Non-pigmented ciliary epithelial cell (primary cell): ENCODE measurements around the gene GLUD2.
"Not testable (repeated sequence)": the region's sequence is repeated elsewhere in the genome, so short reads cannot be mapped to it uniquely, and the experiment has no call there.

Experiments used
- DNase-seq: peaks from one replicate; pipeline ENCODE4 v3.0.0-alpha.2; 2010; ENCODE audit warnings: low read depth

GLUD2 gene

DNA sequence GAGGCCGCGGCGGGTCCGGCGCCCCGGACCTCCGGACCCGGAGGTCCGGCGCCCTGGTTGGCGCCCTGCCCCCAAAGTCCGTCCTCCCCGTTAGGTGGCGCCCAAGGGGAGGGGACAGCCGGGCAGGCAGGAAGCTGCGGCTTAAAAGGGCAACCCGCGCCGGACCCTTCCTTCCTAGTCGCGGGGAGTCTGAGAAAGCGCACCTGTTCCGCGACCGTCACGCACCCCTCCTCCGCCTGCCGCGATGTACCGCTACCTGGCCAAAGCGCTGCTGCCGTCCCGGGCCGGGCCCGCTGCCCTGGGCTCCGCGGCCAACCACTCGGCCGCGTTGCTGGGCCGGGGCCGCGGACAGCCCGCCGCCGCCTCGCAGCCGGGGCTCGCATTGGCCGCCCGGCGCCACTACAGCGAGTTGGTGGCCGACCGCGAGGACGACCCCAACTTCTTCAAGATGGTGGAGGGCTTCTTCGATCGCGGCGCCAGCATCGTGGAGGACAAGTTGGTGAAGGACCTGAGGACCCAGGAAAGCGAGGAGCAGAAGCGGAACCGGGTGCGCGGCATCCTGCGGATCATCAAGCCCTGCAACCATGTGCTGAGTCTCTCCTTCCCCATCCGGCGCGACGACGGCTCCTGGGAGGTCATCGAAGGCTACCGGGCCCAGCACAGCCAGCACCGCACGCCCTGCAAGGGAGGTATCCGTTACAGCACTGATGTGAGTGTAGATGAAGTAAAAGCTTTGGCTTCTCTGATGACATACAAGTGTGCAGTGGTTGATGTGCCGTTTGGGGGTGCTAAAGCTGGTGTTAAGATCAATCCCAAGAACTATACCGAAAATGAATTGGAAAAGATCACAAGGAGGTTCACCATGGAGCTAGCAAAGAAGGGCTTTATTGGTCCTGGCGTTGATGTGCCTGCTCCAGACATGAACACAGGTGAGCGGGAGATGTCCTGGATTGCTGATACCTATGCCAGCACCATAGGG is at the start of gene GLUD2:
Gene GLUD2 (plus strand): TSS at position 170 of the 979 bp plus-strand sequence. CDS start 75 bp downstream, at position 245.
- not testable (repeated sequence) for DNase-seq

DNA sequence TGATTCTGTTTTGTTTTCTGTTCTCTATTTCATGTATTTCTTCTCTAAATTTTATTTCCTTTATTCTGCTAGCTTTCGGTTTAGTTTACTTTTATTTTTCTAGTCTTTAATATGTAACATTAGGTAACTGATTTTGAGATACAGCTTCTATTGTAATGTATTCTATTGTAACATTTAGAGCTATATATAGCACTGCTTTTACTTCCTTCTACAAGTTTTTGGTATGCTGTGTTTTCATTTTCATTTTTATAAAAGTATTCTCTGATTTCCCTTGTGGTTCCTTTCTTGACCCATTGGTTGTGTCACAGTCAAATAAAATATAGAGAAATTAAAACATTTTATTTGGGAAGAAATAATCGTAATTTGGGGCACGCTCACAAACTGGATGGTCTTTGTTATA is 48.0 kb upstream of the GLUD2 start:
- DNase-seq: no peak

DNA sequence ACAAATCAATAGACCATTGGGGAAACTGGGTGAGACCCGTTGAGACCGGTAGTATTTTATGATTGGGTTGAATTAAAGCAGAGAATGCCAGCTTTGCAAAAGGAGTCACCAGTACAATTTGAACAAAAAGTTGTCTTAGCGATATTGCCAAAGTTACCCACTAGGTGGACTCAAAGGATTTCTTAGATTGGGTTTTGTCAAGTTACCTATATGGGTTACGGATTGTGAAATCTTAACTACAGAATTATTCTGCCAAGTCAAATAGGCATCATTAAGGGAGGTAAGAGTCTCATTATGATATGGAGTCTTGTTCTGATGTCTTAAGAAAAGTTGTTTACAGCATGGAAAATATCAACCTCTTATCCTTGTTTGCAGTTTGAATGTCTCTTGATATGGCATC is 46.8 kb upstream of the GLUD2 start:
- no peak for DNase-seq

DNA sequence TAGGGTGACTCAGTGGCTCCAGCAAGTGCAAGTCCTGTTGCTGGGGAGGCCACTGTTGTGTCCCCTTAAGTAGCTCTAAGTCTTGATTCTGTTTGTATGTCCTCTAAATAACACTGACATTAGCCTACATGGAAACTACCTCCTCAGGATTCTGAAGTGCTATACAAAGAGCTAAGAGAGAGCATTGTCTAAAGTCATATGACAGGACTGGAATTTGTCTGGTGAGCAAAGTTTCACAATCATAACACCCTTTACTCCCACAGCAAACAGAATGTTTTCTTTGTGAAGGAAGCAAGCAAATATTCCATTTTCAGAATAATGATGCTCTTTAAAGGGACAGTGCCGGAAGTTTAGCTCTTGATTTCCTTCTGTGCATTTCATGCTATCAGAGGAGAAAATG is 38.5 kb upstream of the GLUD2 start:
- DNase-seq: no peak

DNA sequence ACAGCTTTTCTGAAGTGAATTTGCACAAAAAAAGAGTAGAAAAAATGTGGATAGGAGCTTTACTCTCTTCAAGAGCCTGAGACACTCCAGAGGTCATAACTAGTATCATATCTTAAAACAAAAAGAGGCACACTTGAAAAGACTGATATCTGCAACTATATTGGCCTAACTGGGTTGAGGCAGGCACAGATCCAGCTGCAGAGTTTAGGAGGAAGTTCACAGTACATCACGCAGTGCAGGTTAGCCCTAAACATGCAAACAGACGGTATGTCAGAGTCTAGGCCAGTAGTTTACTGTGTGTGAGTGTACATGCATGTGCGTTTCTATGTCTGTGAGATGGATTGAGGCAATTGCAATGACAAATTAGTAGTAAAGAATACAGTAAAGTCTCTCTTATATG is 37.6 kb upstream of the GLUD2 start:
- DNase-seq: no peak

DNA sequence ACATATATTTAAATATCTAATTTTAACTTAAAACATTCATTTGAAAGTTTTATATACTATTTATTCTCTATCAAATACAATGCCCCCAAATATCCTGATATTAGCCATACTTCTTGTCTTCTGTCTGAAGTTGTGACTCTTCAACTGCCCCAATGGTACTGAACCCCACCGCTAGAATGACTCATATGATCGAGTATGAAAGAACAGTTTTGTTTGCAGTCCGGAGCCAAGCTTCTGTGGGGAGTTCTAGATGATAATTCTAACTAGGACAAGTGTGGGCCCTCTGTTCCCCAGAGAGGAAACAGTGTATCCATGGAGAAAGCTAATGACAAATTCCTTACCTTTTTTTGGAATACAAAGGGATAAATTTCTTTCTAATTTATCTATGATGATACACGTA is 37.2 kb upstream of the GLUD2 start:
- no peak for DNase-seq

DNA sequence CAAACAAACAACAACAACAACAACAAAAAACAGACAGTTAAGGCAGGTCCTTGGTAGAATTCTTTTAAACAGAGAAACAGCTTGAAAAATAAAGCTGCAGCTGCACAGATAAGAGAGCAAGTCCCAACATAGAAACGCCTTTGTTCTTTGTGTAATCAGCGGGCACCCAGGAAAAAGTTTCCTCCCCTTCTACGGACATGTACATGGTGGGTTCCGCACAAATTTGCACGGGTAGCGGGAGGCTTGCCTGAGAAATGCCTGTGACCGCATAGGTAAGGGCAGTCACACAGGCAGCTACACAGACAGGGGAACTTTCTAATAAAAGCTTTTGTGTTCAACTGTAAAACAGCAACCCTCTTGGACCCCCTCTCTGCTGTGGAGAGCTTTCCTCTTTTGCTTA is 36.2 kb upstream of the GLUD2 start:
- no peak for DNase-seq

DNA sequence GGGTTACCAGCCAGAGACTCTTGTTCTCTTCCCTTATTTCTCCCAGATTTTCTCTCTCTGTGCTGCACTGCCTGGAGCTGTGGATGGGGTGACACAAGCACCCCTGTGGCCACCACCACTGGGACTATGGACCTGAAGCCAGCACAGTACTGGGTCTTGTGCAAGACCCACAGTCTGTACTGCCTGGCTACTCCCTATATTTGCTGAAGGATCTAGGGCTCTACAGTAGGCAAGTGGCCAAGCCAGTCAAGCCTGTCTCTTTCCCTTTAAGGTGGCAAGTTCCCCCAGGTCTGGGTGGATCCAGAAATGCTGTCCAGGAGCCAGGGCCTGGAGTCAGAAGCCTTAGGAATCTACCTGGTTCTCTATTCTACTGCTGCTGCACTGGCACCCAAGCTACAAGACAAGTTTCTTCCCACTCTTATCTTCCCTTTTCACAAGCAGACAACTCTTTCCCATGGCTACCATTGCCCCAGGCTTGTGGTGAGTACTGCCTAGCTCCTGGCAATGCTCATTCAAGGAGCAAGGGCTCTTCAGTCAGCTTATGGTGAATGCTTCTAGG is 33.4 kb upstream of the GLUD2 start:
- DNase-seq: no peak

DNA sequence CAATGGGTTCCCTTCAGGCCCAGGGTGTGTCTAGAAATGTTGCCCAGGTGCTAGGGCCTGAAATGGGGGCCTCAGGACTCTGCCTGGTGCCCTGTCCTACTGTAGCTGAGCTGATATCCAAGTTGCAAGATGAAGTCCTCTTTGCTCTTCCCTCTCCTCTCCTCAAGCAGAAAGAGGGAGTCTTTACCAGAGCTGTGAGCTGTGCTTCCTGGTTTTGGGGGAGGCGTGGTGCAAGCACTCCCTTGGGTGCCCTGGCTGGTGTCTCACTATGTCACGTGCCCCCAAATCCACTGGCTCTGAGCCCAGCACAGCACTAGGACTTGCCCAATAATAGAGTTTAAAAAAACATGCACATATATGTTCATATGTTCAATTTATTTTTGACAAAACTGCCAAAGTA is 32.6 kb upstream of the GLUD2 start:
- DNase-seq: no peak

DNA sequence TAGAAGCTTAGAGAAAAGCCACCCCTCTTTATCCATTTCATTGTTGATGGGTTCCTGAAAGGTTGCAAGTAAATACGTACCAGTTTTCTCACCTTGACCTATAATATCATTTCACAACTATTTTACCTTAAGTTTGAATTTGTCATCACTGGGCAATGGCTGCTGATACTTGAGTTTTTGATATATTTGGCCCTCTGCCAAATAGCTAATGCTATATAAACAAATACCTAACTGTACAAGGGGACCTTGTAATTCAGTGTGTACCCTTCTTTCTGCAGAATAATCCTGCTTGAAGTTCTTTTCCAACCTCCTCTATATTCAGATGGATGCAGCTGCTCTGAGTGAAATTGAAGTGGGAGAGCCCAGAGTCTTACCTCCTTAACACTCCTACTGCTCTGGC is 19.0 kb upstream of the GLUD2 start:
- DNase-seq: no peak

DNA sequence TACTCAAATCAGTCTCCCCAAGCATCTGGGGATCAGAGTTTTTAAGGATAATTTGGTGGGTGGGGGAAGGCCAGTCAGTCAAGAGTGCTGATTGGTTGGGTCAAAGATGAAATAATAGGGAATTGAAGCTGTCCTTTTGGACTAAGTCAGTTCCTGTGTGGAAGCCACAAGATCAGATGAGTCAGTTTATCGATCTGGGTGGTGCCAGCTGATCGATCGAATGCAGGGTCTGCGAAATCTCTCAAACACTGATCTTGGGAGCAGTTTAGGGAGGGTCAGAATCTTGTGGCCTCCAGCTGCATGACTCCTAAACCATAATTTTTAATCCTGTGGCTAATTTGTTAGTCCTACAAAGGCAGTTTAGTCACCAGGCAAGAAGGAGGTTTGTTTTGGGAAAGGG is 17.3 kb upstream of the GLUD2 start:
- DNase-seq: no peak

DNA sequence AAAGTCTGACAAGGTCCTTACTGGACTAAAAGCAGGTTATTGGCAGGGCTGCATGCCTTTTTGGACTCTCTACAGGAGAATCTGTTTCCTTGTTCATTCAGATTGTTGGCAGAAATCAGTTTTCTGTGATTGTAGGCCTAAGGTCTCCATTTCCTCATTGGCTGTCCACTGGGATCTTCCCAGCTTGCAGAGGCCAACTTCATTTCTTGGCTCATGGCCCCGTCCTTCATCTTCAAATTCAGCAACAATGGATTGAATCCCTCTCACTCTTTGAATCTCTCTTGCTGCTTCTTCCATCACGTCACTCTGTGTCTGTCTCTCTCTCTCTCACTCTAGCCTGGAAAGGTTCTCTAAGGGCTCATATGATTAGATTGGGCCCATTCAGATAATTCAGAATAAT is 14.9 kb upstream of the GLUD2 start:
- DNase-seq: no peak

DNA sequence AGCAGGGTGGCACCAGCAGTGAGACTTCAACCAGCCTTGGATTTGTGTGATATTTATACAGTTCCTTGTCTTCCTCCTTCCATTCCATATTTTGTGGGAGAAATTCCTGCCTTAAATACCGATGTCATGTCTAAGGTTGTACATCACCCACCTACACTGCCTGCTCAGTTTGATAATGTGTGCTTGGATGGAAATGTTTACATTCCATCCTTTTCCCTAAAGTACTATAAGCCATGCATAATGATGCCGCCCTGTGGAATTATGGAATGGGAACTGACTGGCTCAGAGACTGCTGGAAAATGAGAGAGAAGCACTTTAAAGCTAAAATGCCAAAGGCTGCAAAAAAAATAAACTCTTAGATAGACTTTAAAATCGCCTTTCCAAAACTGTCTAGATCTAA is 11.3 kb upstream of the GLUD2 start:
- no peak for DNase-seq

DNA sequence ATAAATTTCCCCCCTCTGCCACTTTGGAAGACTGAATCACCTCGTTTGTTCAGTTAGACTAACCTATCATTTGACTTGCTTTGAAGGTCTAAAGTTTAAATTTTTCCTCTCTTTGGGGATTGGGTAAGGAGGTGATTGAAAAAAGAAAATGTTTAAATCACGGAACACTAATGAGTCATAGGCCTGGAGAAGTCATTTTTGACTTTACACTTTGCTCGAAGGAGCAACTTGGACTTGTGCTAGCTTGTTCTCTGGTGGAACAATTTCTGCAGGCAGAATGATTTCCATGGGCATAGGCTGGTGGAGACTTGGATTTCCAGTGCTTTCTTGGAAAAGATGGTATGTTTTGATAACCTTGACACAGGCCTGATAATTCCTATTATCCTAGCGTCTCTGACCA is 10.5 kb upstream of the GLUD2 start:
- no peak for DNase-seq

DNA sequence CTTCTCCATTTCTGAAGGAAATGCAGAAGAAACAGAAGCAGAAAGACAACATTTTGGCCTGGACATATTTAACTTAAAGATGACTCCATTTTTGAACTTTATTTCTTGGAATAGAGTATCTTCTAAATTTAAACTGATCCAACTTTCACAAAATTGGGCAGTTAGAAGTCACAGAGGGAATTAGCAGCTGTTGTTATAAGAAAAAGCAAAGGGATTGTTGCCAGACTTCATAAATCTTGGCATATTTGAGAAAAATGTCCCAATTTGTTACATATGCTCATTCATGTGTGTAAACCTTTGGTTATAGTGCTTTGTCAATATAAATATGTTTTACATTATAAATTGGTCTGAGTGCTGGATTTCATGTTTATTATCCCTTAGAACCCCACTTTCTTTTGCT is 3.4 kb downstream of the GLUD2 start:
- DNase-seq: no peak

DNA sequence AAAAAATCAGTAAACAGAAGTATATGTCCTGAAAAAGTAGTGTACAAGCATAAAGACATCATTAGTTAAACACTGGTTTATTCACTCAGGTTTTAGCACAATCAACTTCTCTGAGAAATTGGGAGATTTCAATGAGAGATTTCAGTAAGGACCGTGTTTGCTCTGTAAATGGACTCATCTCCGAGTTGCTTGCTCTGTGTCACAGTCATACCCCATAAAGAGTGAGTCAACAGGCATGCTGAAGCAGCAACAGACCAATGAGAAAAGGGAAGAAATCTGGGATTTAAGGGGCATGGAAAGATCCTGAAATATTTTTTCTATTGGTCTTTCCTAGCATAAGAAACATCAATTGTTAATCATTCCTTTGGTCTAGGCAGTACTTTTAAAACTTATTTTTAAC is 4.7 kb downstream of the GLUD2 start:
- DNase-seq: no peak

DNA sequence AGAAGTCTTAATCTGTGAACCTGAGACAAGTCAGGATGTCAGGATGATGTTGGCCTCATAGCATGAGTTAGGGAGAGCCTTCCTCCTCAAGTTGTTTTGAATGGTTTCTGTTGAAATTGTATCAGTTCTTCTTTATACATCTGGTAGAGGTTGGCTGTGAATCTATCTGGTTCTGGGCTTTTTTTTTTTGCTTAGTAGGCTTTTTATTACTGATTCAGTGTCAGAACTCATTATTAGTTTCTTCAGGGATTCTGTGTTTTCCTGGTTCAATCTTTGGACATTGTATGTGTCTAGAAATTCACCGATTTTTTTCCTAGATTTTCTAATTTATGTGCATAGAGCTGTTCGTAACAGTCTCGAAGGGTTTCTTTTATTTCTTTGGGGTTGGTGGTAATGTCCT is 14.9 kb downstream of the GLUD2 start:
- no peak for DNase-seq

DNA sequence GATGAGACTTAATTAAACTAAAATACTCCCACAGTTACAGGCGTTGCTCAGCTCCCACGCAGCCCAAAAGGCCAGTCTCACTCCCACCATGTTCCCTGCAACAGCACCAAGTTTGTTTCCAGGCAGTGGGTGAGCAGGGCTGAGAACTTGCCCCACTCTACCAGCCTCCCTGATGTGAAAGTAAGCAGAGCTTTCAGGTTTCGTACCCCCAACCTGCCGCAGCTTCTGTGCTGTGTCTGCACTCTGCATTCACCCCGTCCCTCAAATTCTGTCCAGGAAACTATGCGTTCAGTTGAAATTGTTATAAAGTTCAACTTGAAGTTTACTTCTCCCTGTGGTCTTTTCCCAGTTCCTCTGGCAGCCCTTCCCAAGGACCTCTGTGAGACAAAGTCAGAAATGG is 17.2 kb downstream of the GLUD2 start:
- no peak for DNase-seq

DNA sequence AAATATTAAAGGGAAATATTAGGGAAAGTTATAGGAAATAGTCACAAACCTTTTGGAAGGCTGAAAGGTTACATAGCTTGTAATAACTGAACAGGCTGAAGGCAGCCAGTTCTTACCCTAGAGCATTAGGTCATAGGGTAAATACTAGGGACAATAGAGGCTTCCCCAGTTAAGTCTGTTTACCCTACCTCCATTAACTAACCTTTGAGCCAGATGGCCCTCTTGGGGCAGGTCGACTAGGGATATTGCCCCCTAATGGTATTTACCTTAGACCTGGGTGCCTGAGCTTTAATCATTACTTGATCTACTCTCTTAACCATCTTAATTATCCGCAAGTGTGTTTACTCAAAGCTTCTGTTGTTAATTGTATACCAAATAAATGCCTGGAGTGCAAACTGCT is 36.8 kb downstream of the GLUD2 start:
- not testable (repeated sequence) for DNase-seq

DNA sequence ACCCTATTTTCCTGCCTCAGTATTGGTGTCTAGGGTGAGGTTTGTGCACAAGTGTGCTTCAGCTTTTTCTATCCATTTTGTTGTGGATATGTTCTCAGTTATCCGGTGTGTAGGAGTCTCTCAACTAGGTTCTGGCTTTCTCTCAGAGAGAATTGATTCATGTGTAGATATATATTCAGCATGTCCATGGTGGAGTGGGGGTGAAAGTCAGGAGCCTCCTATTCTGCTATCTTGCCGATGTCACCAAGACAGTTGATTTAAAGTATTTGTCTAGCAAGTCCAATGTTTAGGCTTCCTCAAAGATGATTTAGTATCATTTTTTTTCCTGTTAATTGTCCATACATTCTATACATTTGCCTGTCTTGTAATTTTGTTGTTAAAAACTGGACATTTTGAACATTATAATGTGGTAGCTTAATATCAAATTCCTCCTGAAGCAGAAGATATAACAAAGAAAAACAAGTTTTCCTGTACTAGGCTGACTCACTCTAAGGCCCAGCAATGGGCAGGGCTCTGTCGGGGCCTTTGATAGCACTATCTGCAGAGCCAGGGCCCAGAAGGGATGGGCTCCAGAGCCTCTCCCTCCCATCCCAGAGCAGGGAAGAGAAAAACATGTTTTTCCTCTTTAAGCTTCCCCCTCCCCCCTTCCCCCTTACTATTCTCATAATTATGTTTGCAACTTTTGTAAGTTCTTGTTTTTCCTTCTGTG is 37.6 kb downstream of the GLUD2 start:
- DNase-seq: no peak

DNA sequence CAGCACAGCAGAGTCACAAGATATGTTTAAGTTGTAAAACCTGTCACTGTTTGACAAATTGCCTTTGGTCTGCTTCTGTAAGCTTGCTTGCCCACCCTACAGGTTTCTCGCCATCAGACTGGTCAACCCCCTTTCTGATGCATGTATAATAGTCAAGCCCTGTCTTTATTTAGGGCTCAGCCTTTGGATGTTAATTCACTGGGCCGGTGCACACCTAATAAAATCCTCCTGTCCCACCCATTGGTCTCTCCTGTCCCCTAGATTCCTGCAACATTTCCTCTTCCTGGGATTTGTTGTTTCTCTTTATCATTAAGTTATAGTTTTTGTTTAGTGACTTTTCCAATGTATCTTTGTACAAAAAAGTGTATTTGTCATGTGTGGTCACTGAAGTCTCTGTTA is 38.2 kb downstream of the GLUD2 start:
- DNase-seq: no peak

DNA sequence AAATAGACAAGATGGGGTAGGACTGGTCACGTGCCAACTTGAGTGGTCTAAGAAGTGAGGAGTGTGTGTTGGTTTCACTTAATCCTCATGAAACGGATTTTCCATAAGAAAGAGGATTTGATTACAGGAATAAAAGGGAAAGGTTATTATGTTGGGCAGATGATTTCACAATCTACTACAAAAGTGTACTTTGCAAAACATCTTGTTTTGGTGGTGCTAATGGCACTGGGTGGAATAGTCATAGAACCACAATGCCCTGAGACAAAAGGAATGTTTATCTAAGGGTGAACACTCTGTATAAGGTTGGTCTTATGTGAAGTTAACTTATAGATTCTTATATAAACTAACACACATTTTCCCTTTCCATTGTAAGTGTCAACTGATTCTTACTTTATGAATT is 45.6 kb downstream of the GLUD2 start:
- DNase-seq: no peak
